DOHH2 (cell line): ENCODE results near the gene PRPSAP1.
"Not testable (repeated sequence)": the region's sequence is repeated elsewhere in the genome, so short reads cannot be mapped to it uniquely, and the experiment has no call there.

Experiments used
- H3F3A ChIP-seq: fragments of 200-600 bp; sonication (generic), shearing (Covaris generic); 2 replicates; pipeline ENCODE4 v1.6.0; 2016; ENCODE audit warnings: antibody characterized with exemption, mild to moderate bottlenecking; ENCODE audit not compliant: control insufficient read depth, insufficient read depth
- H3K27ac ChIP-seq: fragments of 200-600 bp; sonication (generic); 2 replicates; pipeline ENCODE4 v1.5.1; 2014; ENCODE audit warnings: low read depth, mild to moderate bottlenecking, low read length, moderate library complexity
- H3K27me3 ChIP-seq: fragments of 200-600 bp; sonication (generic); 2 replicates; pipeline ENCODE4 v1.6.1; 2014; ENCODE audit warnings: mild to moderate bottlenecking, low read length, mixed read lengths; ENCODE audit not compliant: control insufficient read depth
- H3K36me3 ChIP-seq: fragments of 200-600 bp; sonication (generic); 2 replicates; pipeline ENCODE4 v1.6.1; 2014; ENCODE audit warnings: mild to moderate bottlenecking, low read length, moderate library complexity, mixed read lengths; ENCODE audit not compliant: control insufficient read depth
- H3K4me1 ChIP-seq: fragments of 200-600 bp; sonication (generic); 2 replicates; pipeline ENCODE4 v1.6.1; 2014; ENCODE audit warnings: mild to moderate bottlenecking, low read length, mixed read lengths; ENCODE audit not compliant: control insufficient read depth
- H3K4me2 ChIP-seq: fragments of 200-600 bp; sonication (generic); 2 replicates; pipeline ENCODE4 v1.6.0; 2014; ENCODE audit warnings: mild to moderate bottlenecking, low read length, moderate library complexity
- H3K4me3 ChIP-seq: fragments of 200-600 bp; sonication (generic); 2 replicates; pipeline ENCODE4 v1.5.1; 2014; ENCODE audit warnings: mild to moderate bottlenecking, low read length, mixed read lengths
- H3K79me2 ChIP-seq: fragments of 200-600 bp; sonication (generic); 2 replicates; pipeline ENCODE4 v1.6.1; 2014; ENCODE audit warnings: mild to moderate bottlenecking, low read length, mixed read lengths; ENCODE audit not compliant: control insufficient read depth
- H3K9me2 ChIP-seq: fragments of 200-600 bp; sonication (generic); replicated peaks from 2 replicates; pipeline ENCODE4 v1.6.1; 2014; ENCODE audit warnings: mild to moderate bottlenecking, low read length, mixed read lengths; ENCODE audit not compliant: control insufficient read depth
- H3K9me3 ChIP-seq: fragments of 200-600 bp; sonication (generic); 2 replicates; pipeline ENCODE4 v1.6.1; 2014; ENCODE audit warnings: antibody characterized with exemption, low read length, mixed read lengths; ENCODE audit not compliant: control insufficient read depth, insufficient read depth
- H4K20me1 ChIP-seq: fragments of 200-600 bp; sonication (generic); 2 replicates; pipeline ENCODE4 v1.6.0; 2014; ENCODE audit warnings: low read depth, mild to moderate bottlenecking, antibody characterized with exemption, low read length, moderate library complexity; ENCODE audit not compliant: control insufficient read depth, insufficient read depth
- EZH2phosphoT487 ChIP-seq: fragments of 200-600 bp; sonication (generic); IDR thresholded peaks from 2 replicates; pipeline ENCODE4 v1.6.1; 2017; ENCODE audit warnings: borderline replicate concordance, mild to moderate bottlenecking, antibody characterized with exemption, low read length, moderate library complexity, mixed read lengths
- TF ChIP-seq, protein P1 (sequence below): fragments of 200-600 bp; sonication (generic); IDR thresholded peaks from one replicate; pipeline ENCODE4 v1.5.1; 2014; ENCODE audit warnings: antibody characterized with exemption, mild to moderate bottlenecking, low read depth, low read length; ENCODE audit not compliant: poor library complexity, severe bottlenecking

Gene PRPSAP1

DNA sequence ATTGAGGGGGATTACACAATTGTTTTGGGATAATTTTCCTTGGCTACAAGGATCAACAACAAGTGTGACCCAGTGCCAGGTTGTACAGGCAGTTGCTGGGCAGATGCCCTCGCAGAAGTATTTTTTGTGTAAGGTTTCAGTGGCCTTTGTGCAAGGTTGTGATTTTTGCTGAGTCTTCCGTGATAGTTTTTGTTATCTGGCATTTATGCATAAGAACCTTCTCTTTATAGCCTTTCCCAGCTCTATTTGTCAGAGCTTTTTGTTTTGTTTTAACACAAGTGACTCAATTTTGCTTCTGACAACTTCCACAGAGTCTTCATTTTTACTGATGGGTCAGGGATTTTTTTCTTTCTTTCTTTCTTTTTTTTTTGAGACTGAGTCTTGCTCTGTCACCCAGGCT lies 6.7 kb upstream of the PRPSAP1 start:
- no peaks in the 10 kb centered on the region for H4K20me1 ChIP-seq
- H3K4me1 ChIP-seq: peaks cover 27% of the 10 kb centered on the region
- no peak overlapping the region for H3K4me3 ChIP-seq
- no peaks in the 10 kb centered on the region for H3K9me3 ChIP-seq
- H3K27ac ChIP-seq: no peak overlapping the region
- no peaks in the 10 kb centered on the region for H3K9me2 ChIP-seq
- no peaks in the 10 kb centered on the region for H3K27me3 ChIP-seq
- H3K36me3 ChIP-seq: no peaks in the 10 kb centered on the region
- TF ChIP-seq EZH2phosphoT487: no peak
- TF ChIP-seq, protein P1, sequence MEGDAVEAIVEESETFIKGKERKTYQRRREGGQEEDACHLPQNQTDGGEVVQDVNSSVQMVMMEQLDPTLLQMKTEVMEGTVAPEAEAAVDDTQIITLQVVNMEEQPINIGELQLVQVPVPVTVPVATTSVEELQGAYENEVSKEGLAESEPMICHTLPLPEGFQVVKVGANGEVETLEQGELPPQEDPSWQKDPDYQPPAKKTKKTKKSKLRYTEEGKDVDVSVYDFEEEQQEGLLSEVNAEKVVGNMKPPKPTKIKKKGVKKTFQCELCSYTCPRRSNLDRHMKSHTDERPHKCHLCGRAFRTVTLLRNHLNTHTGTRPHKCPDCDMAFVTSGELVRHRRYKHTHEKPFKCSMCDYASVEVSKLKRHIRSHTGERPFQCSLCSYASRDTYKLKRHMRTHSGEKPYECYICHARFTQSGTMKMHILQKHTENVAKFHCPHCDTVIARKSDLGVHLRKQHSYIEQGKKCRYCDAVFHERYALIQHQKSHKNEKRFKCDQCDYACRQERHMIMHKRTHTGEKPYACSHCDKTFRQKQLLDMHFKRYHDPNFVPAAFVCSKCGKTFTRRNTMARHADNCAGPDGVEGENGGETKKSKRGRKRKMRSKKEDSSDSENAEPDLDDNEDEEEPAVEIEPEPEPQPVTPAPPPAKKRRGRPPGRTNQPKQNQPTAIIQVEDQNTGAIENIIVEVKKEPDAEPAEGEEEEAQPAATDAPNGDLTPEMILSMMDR: no peak
- no peak overlapping the region for H3K4me2 ChIP-seq
- no peaks in the 10 kb centered on the region for H3F3A ChIP-seq
- H3K79me2 ChIP-seq: no peaks in the 10 kb centered on the region

DNA sequence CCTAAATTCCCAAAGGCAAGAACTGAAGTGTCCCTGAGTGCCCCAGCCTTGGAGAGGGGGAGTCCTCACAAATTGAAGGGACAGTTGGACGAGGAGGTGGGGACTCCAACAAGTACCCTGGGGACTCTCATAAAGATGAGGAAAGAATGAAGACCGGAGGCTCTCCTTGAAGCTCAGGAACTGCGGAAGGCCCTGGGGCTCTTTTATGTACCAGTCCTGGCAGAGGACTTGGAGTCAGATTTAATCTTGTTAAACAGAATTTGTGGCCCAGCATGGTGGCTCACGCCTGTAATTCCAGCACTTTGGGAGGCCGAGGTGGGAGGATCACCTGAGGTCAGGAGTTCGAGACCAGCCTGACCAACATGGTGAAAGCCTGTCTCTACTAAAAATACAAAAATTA lies 6.1 kb upstream of the PRPSAP1 start:
- not testable (repeated sequence) for H3K9me3 ChIP-seq, H3K27me3 ChIP-seq

DNA sequence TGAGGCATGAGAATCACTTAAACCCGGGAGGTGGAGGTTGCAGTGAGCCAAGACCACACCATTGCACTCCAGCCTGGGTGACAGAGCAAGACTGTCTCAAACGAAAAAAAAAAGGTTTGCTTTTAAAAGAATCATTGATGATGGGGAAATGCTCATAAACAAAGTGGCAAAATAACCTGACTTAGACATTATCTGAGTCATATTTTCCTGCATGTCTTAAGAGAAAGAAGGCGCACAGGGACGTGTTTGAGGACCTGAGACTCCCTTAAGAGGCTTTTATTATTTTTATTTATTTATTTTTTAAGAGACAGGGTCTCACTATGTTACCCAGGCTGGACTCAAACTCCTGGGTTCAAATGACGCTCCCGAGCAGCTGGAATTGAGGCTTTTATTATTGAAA lies 5.7 kb upstream of the PRPSAP1 start:
- no peaks in the 10 kb centered on the region; the same call in 1 of the 2 replicates for H3F3A ChIP-seq
- no peaks in the 10 kb centered on the region for H3K9me3 ChIP-seq
- no peaks in the 10 kb centered on the region for H3K36me3 ChIP-seq
- H3K4me1 ChIP-seq: peaks cover 28% of the 10 kb centered on the region
- H4K20me1 ChIP-seq: no peaks in the 10 kb centered on the region
- H3K9me2 ChIP-seq: no peaks in the 10 kb centered on the region
- H3K4me2 ChIP-seq: no peak overlapping the region
- H3K4me3 ChIP-seq: no peak overlapping the region
- no peaks in the 10 kb centered on the region for H3K79me2 ChIP-seq
- H3K27ac ChIP-seq: no peak overlapping the region
- H3K27me3 ChIP-seq: no peaks in the 10 kb centered on the region
- TF ChIP-seq, protein P1: no peak
- no peak for TF ChIP-seq EZH2phosphoT487

More for the DNA sequence above, 6.1 kb upstream of the PRPSAP1 start:
- not testable (repeated sequence) for H3K27ac ChIP-seq, H3K9me2 ChIP-seq, H3K79me2 ChIP-seq, H3K36me3 ChIP-seq, H3F3A ChIP-seq, H3K4me3 ChIP-seq, H3K4me2 ChIP-seq, H4K20me1 ChIP-seq
- H3K4me1 ChIP-seq: peaks cover 25% of the 10 kb centered on the region

DNA sequence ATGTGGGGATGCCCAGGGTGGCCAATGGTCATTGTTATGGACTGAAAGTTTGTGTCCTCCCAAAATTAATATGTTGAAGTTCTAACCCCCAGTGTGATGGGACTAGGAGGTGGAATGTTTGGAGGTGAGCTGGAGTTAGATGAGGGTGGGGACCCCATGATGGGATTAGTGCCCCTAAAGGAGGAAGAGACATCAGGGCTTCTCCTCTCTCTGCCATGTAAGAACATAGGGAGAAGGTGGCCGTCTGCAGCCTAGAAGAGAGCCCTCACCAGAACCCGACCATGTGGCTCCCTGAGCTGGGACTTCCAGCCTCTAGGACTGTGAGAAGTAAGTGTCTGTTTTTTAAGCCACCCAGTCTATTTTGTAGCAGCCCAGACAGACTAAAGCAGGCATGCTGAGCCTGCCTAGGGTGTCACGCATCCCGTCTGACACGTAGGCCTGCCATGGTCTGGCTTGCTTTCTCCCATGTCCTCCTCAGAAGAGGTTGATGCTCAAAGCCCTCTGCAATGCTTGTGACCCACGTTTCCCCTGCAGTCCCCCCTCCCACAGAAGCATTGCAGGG lies 4.0 kb upstream of the PRPSAP1 start:
- no peaks in the 10 kb centered on the region for H3K9me3 ChIP-seq
- H3K27me3 ChIP-seq: no peaks in the 10 kb centered on the region
- peaks cover 23% of the 10 kb centered on the region for H3K4me1 ChIP-seq
- TF ChIP-seq EZH2phosphoT487: no peak
- TF ChIP-seq, protein P1: no peak
- no peaks in the 10 kb centered on the region for H4K20me1 ChIP-seq
- H3K4me3 ChIP-seq: peak overlapping the region; percentile 65
- H3F3A ChIP-seq: no peaks in the 10 kb centered on the region; the same call in 1 of the 2 replicates
- peaks cover 8% of the 10 kb centered on the region for H3K79me2 ChIP-seq
- H3K9me2 ChIP-seq: no peaks in the 10 kb centered on the region
- no peak overlapping the region for H3K27ac ChIP-seq
- no peaks in the 10 kb centered on the region for H3K36me3 ChIP-seq
- peak overlapping the region; percentile 84 for H3K4me2 ChIP-seq
